Posterior vena cava (tissue), 2 donors: ENCODE data around the gene LRP2. TPM values are rescaled to one million over a fixed set of nuclear protein-coding genes. Genes with fewer than 3 reads are reported as not detected.
"Not testable (repeated sequence)": the region's sequence is repeated elsewhere in the genome, so short reads cannot be mapped to it uniquely, and the experiment has no call there.

Experiments used
- DNase-seq: peaks from one replicate; pipeline ENCODE4 v3.0.0-alpha.2; 2020; ENCODE audit warnings: low spot score
- intact Hi-C, 2 donors: fragments of 100-400 bp; cut with DNase I; formaldehyde crosslinking; loops; one replicate each; pipeline versions ENCODE4 v1.14.1 to v1.14.2; 2022 to 2023
- total RNA-seq, 2 donors: library from RNA; stranded (reverse); fragmentation: NEBNext Ultra II Directional; extraction: Animal tissue kit (Norgen Biotek cat#: 25700); gene quantifications; one replicate each; pipeline ENCODE4 v1.2.1, GENCODE V29; 2021
- donor health status: DM: yes; HTN: yes; CAD: no.
- donor health status: DM: yes; HTN: yes; CAD: no.

Gene LRP2
- total RNA-seq, 2 donors from 2014 or later: not detected

DNA sequence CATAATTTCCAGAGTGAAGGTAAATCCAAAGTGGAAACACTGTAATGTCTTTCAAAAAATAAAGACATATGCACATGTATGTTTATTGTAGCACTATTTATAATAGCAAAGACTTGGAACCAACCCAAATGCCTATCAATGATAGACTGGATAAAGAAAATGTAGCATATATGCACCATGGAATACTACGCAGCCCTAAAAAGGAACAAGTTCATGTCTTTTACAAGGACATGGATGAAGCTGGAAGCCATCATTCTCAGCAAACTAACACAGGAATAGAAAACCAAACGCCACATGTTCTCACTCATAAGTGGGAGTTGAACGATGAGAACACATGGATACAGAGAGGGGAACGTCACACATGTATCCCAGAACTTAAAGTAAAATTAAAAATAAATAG lies 57.6 kb downstream of the LRP2 start:
- intact Hi-C loops, DNase-seq: not testable (repeated sequence)

DNA sequence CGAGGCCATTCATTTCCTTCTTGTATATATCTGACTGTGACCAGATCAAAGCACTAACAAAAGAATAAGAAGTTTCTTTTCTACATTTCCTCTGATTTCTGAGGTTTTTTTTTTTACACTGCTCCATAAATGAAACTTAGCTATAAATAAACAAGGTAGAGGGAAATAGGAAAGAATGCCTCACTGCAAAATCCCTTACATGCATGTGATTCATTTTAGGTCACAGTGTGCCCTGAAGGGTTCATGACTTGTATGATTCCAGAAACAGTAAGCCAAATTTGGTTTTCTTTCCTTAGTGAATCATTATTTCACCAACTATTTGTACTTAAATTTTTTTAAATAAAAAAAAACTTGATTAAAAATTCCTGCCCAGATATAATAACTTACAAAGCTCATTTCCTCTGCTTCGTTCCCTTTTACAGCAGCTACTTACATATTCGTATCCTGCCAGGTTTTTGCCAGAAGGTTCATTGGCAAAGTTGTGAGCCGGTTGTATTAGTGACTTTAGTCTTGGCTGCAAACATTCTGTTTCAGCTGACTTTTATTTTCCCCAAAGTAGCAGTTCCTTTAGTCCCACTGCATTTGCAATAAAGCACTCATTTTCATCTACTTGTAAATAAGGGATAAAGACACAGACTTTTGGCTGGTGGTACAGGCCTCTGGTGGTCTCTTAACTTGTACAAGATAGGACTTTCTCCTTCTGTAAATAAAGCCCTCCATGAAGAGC lies 58.6 kb downstream of the LRP2 start:
- intact Hi-C loops: no loop called here
- no peak for DNase-seq

- intact Hi-C loops: no loop called here
- DNase-seq: no peak
Measured at GRCh38 chr2:169302364-169302763, 60.0 kb downstream of the LRP2 start.

GRCh38 chr2:169301596-169302335 lies 60.6 kb downstream of the LRP2 start:
- intact Hi-C loops: no loop called here

GRCh38 chr2:169300636-169301530 lies 61.5 kb downstream of the LRP2 start:
- no peak for DNase-seq
- intact Hi-C loops: no loop called here

More at GRCh38 chr2:169301596-169302335, 60.6 kb downstream of the LRP2 start:
- DNase-seq: no peak

- intact Hi-C loops: no loop called here
- DNase-seq: no peak
Measured at GRCh38 chr2:169298007-169298406, 64.3 kb downstream of the LRP2 start.

DNA sequence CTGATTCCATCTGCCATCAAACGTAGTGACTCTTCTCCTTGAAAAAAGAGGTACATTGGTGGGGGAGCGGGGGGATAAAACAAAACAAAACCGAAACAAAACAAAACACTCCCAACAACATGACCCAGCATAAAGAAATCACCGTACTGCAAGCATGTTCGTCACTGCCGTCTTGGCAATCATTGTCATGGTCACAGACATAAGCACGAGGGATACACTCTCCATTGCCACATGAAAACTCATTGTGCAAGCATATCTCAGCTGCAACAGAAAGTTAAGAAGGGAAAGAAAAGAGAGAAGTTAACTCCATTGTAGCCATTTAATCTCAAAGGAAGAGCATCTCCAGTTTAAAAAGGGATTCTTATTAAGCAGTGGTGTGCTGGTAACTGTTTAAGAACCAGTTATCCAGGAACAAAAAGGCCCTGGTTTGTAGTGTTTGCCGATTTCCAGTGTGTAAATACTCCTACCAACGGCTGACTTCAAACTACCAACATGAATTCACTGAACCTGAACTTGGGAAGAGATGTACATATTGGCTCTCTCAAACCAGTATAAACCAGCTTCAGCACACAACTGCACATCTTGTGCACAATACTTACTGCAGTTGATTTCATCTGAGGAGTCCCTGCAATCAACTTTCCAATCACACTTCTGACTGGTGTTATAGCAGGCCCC lies 68.2 kb downstream of the LRP2 start:
- DNase-seq: no peak
- intact Hi-C loops: no loop called here

GRCh38 chr2:169291517-169291916 lies 70.8 kb downstream of the LRP2 start:
- no peak for DNase-seq
- intact Hi-C loops: no loop called here

DNA sequence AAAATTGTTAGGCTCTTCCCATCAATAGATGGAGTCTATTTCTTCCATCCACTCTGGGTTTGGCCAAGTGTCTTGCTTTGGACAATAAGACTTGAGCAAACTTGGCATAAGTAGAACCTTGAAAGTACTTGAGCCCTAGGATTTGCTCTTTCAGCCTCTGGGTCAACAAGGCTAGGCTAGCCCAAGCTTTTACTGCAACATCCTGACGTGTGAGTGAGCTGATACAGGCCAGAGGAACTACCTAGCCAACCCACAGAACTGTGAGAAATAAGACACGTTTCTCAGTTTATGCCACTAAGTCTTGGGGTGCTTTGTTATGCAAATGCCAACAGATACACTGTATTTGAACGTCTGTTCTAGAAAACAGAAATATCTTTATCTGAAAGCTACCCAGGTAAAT lies 71.9 kb downstream of the LRP2 start:
- intact Hi-C loops: no loop called here
- no peak for DNase-seq

- intact Hi-C loops: loop anchor here in 1 of 2 donors (10.0 kb wide), 1 partner anchor 1083 kb away; no protein-coding TSS in a partner anchor
- no peak for DNase-seq
Measured at GRCh38 chr2:169287666-169288065, 74.7 kb downstream of the LRP2 start.

DNA sequence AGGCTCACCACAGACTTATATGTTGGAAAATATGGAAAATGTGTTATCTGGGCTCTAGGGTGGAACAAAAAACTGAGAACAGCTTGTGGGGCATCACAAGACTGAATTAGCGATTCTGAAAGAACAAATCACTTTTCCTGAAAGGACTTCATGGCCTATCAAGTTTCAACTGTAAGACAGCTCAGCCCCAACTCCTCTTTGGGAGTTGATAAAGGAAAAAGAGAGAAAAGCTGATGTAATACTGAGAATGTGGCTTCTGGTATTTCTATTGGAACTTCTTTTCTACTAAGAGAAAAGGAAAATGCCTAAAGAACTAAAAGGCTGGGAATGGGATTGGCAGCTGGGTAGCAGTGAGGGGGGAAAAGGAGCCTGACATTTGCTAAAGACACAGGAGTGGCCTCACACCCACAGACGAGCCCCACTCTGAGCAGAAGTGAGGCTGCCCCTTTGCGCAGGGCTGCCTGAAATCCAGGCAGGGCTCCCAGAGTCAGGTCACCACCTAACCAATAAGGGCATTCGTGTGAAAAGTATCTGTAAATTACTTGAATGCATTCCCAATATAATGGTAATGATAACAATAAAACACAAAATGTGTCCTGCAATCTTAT lies 75.6 kb downstream of the LRP2 start:
- intact Hi-C loops: loop anchor here in 1 of 2 donors (10.0 kb wide), 1 partner anchor 1082 kb away; no protein-coding TSS in a partner anchor
- DNase-seq: no peak

DNA sequence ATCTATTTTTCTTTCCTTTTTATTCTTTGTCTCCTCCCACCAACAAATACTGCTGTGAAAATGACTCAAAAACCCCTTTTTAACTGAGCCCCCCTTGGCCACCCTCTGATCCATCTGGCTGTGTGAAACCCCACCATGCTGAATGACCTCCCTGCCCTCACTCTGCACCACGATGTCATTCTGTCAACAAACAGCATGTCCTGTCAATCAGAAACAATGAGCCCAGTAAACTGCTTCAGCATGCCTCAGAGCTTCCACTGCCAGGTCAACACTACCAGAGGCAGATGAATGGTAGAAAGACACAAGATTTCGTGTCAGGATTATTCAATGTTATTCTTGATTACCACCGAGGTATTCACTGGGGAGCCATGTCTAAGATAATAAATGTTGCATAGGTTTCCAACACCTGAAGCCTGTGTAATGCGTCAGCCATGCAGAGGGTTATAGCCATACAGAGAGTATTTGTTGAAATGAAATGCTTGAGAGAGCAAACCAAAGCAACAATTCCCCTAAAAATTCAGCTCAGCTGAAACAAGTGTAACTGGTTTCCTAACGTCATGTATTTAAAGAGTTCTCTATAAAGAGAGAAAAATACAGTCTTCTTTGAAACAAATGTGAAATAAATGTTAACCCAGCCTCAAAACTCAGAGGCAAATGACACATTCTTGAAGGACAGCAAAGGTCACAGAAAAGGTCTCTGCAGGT lies 76.7 kb downstream of the LRP2 start:
- intact Hi-C loops: loop anchor here in 1 of 2 donors (10.0 kb wide), 1 partner anchor 1081 kb away; no protein-coding TSS in a partner anchor
- no peak for DNase-seq

DNA sequence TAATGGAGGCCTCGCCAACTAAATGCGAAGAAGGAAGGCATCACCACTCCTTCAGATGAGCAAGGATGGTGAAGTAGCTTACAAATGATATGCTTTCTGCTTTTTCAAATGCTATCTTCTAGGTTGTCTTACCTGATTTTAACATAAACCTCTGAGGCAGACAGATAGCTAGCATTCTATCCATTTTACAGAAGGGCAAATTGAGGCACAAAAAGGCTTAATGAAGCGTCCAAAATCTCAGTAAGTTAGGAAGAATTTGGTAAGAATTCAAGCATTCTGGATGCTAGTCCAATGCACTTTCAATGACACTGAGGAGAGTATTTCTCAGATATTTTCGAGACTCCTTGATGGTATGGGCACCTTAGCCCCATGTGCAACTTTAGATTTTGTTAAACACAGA lies 81.8 kb downstream of the LRP2 start:
- intact Hi-C loops: loop anchor here in 1 of 2 donors (10.0 kb wide), 1 partner anchor 1076 kb away; no protein-coding TSS in a partner anchor
- DNase-seq: no peak

GRCh38 chr2:169275696-169276444 lies 86.5 kb downstream of the LRP2 start:
- intact Hi-C loops: no loop called here
- no peak for DNase-seq

DNA sequence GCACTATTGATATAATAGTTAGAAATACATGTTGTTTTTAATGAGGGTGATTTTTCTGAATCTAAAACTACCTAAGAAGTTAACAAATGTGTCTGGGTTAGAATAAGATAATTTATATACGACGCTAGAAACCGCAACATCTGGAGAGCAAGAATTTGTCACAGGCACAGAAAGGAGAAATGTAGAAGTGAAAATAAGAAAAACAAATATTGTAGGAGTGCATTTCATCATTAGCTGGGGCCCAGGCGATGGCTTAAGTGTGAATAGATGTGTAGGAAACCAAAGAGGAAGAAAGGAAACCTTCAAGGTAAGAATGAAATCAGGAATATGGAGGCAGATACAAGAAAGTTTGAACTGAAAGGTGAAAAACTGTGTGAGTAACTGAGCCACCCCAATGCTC lies 90.3 kb downstream of the LRP2 start:
- no peak for DNase-seq
- intact Hi-C loops: no loop called here

- DNase-seq, intact Hi-C loops: not testable (repeated sequence)
Measured at GRCh38 chr2:169270574-169270973, 91.8 kb downstream of the LRP2 start.

DNA sequence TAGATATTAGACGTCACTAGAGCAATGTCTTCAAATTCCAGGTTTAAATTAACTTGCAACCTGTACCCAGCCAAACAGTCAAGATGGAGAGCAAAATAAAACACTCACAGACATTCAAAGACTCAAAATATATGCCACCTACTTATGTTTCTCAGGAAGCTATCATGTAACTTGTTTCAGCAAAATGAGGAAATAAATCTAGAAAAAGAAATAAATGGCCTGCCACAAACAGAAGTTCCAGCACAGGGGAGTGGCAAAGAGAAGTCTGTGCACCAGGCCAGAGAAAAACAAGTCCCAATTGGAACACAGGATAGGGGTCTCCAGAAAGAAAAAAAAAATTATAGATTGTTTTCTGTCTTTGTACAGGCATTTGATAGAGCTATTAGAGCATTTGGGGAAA lies 96.7 kb downstream of the LRP2 start:
- DNase-seq: no peak

More for the DNA sequence above, 96.7 kb downstream of the LRP2 start:
- intact Hi-C loops: no loop called here
